ENCODE results near the gene PTPRN2. TPM values are rescaled to one million over a fixed set of nuclear protein-coding genes. Genes with fewer than 3 reads are reported as not detected.

Gene PTPRN2
- total and polyA plus RNA-seq, 2 donors (not counting 1 experiment from before 2014, with no cell fraction given): 0.54 to 1.2 TPM

DNA sequence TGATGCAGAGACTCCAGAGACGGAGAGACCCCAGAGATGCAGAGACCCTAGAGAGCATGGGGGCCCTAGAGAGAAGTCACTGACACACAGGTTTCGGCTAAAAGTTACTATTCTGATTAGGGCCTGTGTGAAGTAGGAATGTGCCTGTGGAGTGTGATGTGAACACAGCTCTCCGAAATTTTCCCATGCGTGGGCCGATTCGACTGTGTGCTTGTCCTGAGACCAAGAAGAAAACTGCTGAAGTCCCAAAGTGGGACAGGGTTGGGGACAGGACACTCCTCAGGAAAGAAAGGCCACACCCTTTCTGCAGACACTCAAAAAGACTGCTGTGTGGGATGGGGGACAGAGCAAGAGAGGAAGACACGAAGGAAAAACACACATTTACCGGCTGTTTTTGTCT is 533.5 kb downstream of the PTPRN2 start:
- Histone ChIP-seq H3K4me2 (ENCODE audit: extremely low read depth, insufficient read depth, low read length) (no peak overlapping the region), H3K36me3 (ENCODE audit: control insufficient read depth, insufficient read depth, low read length) (no peaks in the 10 kb centered on the region), H3K9me3 (ENCODE audit: control insufficient read depth, insufficient read depth, low read depth, low read length) (no peaks in the 10 kb centered on the region), H3K27me3 (ENCODE audit: control insufficient read depth, insufficient read depth, low read length) (no peaks in the 10 kb centered on the region), H3K4me1 (ENCODE audit: control insufficient read depth, extremely low read depth, insufficient read depth, low read length) (no peaks in the 10 kb centered on the region), H4K20me1 (ENCODE audit: control insufficient read depth, extremely low read depth, insufficient read depth, low read length) (no peaks in the 10 kb centered on the region), H3K79me2 (ENCODE audit: control insufficient read depth, insufficient read depth, low read length) (no peaks in the 10 kb centered on the region), H2AFZ (ENCODE audit: low read length) (no peak overlapping the region), H3K9ac (ENCODE audit: insufficient read depth, low read length) (no peak overlapping the region), H3K27ac (ENCODE audit: insufficient read depth, low read length) (no peak overlapping the region), H3K4me3 (replicated peaks in 1 of 4; ENCODE audit: control extremely low read depth in 1 of 4, insufficient read depth in 1 of 4, low read depth in 3 of 4, low read length in 4 of 4) (no peak overlapping the region)
- TF ChIP-seq EZH2 (IDR thresholded peaks at IDR 0.05; ENCODE audit: low read length, missing control alignments): no peak
- TF ChIP-seq, protein P1, sequence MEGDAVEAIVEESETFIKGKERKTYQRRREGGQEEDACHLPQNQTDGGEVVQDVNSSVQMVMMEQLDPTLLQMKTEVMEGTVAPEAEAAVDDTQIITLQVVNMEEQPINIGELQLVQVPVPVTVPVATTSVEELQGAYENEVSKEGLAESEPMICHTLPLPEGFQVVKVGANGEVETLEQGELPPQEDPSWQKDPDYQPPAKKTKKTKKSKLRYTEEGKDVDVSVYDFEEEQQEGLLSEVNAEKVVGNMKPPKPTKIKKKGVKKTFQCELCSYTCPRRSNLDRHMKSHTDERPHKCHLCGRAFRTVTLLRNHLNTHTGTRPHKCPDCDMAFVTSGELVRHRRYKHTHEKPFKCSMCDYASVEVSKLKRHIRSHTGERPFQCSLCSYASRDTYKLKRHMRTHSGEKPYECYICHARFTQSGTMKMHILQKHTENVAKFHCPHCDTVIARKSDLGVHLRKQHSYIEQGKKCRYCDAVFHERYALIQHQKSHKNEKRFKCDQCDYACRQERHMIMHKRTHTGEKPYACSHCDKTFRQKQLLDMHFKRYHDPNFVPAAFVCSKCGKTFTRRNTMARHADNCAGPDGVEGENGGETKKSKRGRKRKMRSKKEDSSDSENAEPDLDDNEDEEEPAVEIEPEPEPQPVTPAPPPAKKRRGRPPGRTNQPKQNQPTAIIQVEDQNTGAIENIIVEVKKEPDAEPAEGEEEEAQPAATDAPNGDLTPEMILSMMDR (conservative IDR thresholded peaks at IDR 0.05 in 1 of 2, IDR thresholded peaks at IDR 0.05 in 1 of 2; ENCODE audit: low read depth in 1 of 2, low read length in 2 of 2): no peak
- no peak for DNase-seq (ENCODE audit: low read depth in 2 of 2)

DNA sequence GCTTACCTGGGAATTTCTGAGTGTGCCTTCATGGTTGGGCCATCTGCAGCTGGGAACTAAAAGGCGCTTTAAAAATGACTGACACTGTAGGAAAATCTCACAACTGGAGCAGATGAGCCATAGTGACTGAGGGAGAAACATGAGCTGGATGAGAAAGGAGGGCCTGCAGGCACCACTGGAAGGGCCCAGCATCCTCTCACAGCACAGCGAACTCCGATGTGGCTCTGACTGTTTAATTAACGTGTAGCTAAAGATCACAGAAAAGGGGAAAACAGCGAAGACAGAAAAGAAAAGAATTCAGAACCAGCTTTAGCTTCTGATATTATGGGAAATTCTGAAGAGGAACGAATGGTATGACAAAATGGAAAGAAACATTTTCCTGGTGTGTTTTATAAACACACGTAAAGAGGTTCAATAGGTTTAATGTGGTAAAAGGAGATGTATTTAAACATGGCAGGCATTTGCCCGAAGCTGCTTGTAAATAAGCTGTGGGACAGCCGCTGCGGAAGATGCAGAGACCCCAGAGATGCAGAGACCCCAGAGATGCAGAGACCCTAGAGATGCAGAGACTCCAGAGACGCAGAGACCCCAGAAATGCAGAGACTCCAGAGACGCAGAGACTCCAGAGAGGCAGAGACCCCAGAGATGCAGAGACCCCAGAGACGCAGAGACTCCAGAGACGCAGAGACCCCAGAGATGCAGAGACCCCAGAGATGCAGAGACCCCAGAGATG is 534.3 kb downstream of the PTPRN2 start:
- no peaks in the 10 kb centered on the region for H3K27me3 ChIP-seq (ENCODE audit: control insufficient read depth, insufficient read depth, low read length)
- no peak overlapping the region for H3K27ac ChIP-seq (ENCODE audit: insufficient read depth, low read length)
- H2AFZ ChIP-seq (ENCODE audit: low read length): no peak overlapping the region
- H3K4me1 ChIP-seq (ENCODE audit: control insufficient read depth, extremely low read depth, insufficient read depth, low read length): no peaks in the 10 kb centered on the region
- no peaks in the 10 kb centered on the region for H3K79me2 ChIP-seq (ENCODE audit: control insufficient read depth, insufficient read depth, low read length)
- H3K9ac ChIP-seq (ENCODE audit: insufficient read depth, low read length): no peak overlapping the region
- H3K4me3 ChIP-seq (replicated peaks in 1 of 4; ENCODE audit: control extremely low read depth in 1 of 4, insufficient read depth in 1 of 4, low read depth in 3 of 4, low read length in 4 of 4): no peak overlapping the region
- no peak overlapping the region for H3K4me2 ChIP-seq (ENCODE audit: extremely low read depth, insufficient read depth, low read length)
- H3K9me3 ChIP-seq (ENCODE audit: control insufficient read depth, insufficient read depth, low read depth, low read length): peaks cover 2% of the 10 kb centered on the region
- no peaks in the 10 kb centered on the region for H4K20me1 ChIP-seq (ENCODE audit: control insufficient read depth, extremely low read depth, insufficient read depth, low read length)
- no peak for DNase-seq (ENCODE audit: low read depth in 2 of 2)
- H3K36me3 ChIP-seq (ENCODE audit: control insufficient read depth, insufficient read depth, low read length): no peaks in the 10 kb centered on the region
- TF ChIP-seq EZH2 (IDR thresholded peaks at IDR 0.05; ENCODE audit: low read length, missing control alignments): no peak
- TF ChIP-seq, protein P1 (conservative IDR thresholded peaks at IDR 0.05 in 1 of 2, IDR thresholded peaks at IDR 0.05 in 1 of 2; ENCODE audit: low read depth in 1 of 2, low read length in 2 of 2): no peak

GRCh38 chr7:158052381-158053060 is 535.1 kb downstream of the PTPRN2 start:
- no peaks in the 10 kb centered on the region for H3K36me3 ChIP-seq (ENCODE audit: control insufficient read depth, insufficient read depth, low read length)
- no peak overlapping the region for H3K4me2 ChIP-seq (ENCODE audit: extremely low read depth, insufficient read depth, low read length)
- H3K9ac ChIP-seq (ENCODE audit: insufficient read depth, low read length): no peak overlapping the region
- TF ChIP-seq, protein P1 (conservative IDR thresholded peaks at IDR 0.05 in 1 of 2, IDR thresholded peaks at IDR 0.05 in 1 of 2; ENCODE audit: low read depth in 1 of 2, low read length in 2 of 2): no peak
- no peak for TF ChIP-seq EZH2 (IDR thresholded peaks at IDR 0.05; ENCODE audit: low read length, missing control alignments)
- H3K9me3 ChIP-seq (ENCODE audit: control insufficient read depth, insufficient read depth, low read depth, low read length): peaks cover 2% of the 10 kb centered on the region
- H3K4me1 ChIP-seq (ENCODE audit: control insufficient read depth, extremely low read depth, insufficient read depth, low read length): no peaks in the 10 kb centered on the region
- H3K27ac ChIP-seq (ENCODE audit: insufficient read depth, low read length): no peak overlapping the region
- DNase-seq (ENCODE audit: low read depth in 2 of 2): no peak
- no peaks in the 10 kb centered on the region for H3K79me2 ChIP-seq (ENCODE audit: control insufficient read depth, insufficient read depth, low read length)
- no peaks in the 10 kb centered on the region for H4K20me1 ChIP-seq (ENCODE audit: control insufficient read depth, extremely low read depth, insufficient read depth, low read length)
- H2AFZ ChIP-seq (ENCODE audit: low read length): no peak overlapping the region
- H3K27me3 ChIP-seq (ENCODE audit: control insufficient read depth, insufficient read depth, low read length): no peaks in the 10 kb centered on the region
- H3K4me3 ChIP-seq (replicated peaks in 1 of 4; ENCODE audit: control extremely low read depth in 1 of 4, insufficient read depth in 1 of 4, low read depth in 3 of 4, low read length in 4 of 4): no peak overlapping the region

All from fibroblast of lung (primary cell).